ENCODE data around the gene SEL1L2.

- TF ChIP-seq CTCF (IDR thresholded peaks at IDR 0.05): peak; percentile 58 to 83 (median 77)
- no peak for TF ChIP-seq POLR2A (IDR thresholded peaks at IDR 0.05)
These were observed 170.3 kb downstream of the SEL1L2 start for GRCh38 chr20:13819885-13820645.
